Osteocyte (in vitro differentiated cells): ENCODE results near the gene SMYD3. TPM values are rescaled to one million over a fixed set of nuclear protein-coding genes. Genes with fewer than 3 reads are reported as not detected.

Experiments
- DNase-seq: peaks from one replicate; pipeline ENCODE4 v3.0.0; 2021; ENCODE audit warnings: mixed read lengths; ENCODE audit not compliant: unreplicated experiment; ENCODE audit errors: extremely low spot score
- H3K27ac Mint-ChIP-seq: one replicate; pipeline ENCODE4 v1.8.0; 2021; ENCODE audit warnings: mild to moderate bottlenecking, mixed read lengths; ENCODE audit not compliant: unreplicated experiment
- H3K27me3 Mint-ChIP-seq: one replicate; pipeline ENCODE4 v1.8.0; 2021; ENCODE audit warnings: mixed read lengths; ENCODE audit not compliant: unreplicated experiment
- H3K36me3 Mint-ChIP-seq: one replicate; pipeline ENCODE4 v1.8.0; 2021; ENCODE audit warnings: mixed read lengths; ENCODE audit not compliant: unreplicated experiment
- H3K4me1 Mint-ChIP-seq: one replicate; pipeline ENCODE4 v1.8.0; 2021; ENCODE audit warnings: mixed read lengths; ENCODE audit not compliant: unreplicated experiment
- H3K4me3 Mint-ChIP-seq: one replicate; pipeline ENCODE4 v1.8.0; 2021; ENCODE audit warnings: mild to moderate bottlenecking, moderate library complexity, mixed read lengths; ENCODE audit not compliant: unreplicated experiment
- H3K9me3 Mint-ChIP-seq: one replicate; pipeline ENCODE4 v1.8.0; 2021; ENCODE audit warnings: mixed read lengths; ENCODE audit not compliant: unreplicated experiment
- total RNA-seq: library from RNA; stranded (reverse); gene quantifications from 2 replicates; pipeline ENCODE4 v1.2.1, GENCODE V29; 2021
- TF ChIP-seq, protein P1 (sequence below): fragments of 200-600 bp; sonication (generic); IDR thresholded peaks from 2 replicates; pipeline ENCODE4 v1.5.0; 2021; ENCODE audit warnings: antibody characterized with exemption, mild to moderate bottlenecking, moderate library complexity

The SMYD3 gene
- total RNA-seq, 1 donor from 2014 or later: 22.3 TPM

DNA sequence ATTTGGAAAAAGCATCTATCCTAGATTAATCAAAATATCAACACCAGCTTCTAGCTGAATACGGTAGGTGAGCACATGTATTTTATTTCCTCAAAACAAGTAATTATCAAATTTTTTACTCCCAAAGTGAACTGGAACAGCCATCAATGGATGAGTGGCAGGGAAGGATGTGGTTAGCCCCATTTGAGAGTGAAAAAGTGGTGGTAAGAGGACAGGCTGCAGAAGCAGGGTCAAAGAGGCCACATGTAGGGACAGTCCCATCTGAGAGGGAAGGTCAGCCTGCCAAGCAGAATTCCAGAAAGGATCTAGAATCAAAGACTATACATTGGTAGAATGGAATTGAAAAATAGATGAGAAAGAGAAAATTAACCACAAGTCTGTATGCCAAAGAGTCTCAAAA is 163.8 kb downstream of the SMYD3 start:
- TF ChIP-seq, protein P1, sequence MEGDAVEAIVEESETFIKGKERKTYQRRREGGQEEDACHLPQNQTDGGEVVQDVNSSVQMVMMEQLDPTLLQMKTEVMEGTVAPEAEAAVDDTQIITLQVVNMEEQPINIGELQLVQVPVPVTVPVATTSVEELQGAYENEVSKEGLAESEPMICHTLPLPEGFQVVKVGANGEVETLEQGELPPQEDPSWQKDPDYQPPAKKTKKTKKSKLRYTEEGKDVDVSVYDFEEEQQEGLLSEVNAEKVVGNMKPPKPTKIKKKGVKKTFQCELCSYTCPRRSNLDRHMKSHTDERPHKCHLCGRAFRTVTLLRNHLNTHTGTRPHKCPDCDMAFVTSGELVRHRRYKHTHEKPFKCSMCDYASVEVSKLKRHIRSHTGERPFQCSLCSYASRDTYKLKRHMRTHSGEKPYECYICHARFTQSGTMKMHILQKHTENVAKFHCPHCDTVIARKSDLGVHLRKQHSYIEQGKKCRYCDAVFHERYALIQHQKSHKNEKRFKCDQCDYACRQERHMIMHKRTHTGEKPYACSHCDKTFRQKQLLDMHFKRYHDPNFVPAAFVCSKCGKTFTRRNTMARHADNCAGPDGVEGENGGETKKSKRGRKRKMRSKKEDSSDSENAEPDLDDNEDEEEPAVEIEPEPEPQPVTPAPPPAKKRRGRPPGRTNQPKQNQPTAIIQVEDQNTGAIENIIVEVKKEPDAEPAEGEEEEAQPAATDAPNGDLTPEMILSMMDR: no peak
- DNase-seq: no peak
- no peaks in the 10 kb centered on the region for H3K27me3 Mint-ChIP-seq
- no peak overlapping the region for H3K27ac Mint-ChIP-seq
- H3K9me3 Mint-ChIP-seq: no peaks in the 10 kb centered on the region
- no peak overlapping the region for H3K4me3 Mint-ChIP-seq
- no peaks in the 10 kb centered on the region for H3K4me1 Mint-ChIP-seq
- no peaks in the 10 kb centered on the region for H3K36me3 Mint-ChIP-seq

DNA sequence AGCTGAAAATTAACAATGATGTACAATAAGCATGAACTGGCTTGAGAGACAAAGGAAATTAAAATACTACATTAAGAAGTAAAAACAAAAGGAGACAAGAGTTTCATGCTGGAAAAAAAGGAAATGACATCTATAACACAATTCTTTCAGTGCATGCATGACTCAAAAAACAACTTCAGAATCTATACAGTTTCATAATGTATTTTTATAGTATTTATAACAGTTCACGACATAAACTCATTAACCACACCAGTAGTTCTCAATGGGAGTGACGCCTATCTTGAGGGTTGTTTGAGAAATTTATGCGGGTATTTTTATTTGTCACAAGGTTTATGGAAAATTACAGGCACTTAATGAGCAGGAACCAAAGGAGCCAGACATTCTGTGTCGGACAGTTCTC is 168.5 kb downstream of the SMYD3 start:
- Mint-ChIP-seq H3K9me3 (no peaks in the 10 kb centered on the region), H3K27me3 (no peaks in the 10 kb centered on the region), H3K36me3 (no peaks in the 10 kb centered on the region), H3K4me3 (no peak overlapping the region), H3K4me1 (no peaks in the 10 kb centered on the region), H3K27ac (no peak overlapping the region)
- no peak for DNase-seq
- TF ChIP-seq, protein P1: no peak

DNA sequence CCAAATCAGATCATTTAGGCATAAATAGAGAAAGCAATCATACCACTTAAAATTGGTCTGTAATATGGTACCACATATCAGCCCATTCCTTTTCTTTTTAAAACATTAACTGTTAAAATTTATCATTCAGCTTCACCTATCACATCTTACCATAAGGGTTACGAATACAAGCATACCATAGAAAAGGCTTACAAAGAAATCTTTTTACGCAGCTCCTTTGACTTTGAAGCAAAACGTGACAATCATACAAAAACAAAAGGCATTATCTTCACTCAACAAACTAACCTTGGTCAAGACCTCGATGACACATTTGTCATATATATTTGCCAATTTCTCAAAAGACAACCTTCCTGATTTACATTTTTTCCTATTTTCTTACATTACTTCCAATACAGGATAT is 169.0 kb downstream of the SMYD3 start:
- Mint-ChIP-seq H3K36me3 (no peaks in the 10 kb centered on the region), H3K9me3 (no peaks in the 10 kb centered on the region), H3K27me3 (no peaks in the 10 kb centered on the region)

DNA sequence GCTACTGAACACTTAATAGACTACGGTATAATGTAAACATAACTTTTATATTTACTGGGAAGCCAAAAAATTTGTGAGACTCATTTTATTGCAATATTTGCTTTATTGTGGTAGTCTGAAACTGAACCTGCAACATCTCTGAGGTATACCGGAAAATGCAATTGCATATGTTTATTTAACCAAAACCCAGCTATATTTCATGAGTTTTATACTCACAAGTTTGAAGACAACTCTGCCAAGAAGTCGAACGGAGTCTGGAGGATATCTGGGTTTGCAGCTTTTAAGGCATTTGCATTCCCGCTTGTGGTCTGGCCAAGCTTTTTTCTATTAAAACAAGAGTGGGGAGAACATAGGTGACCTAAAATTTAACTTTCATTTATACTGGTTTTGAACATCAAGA is 171.9 kb downstream of the SMYD3 start:
- Mint-ChIP-seq H3K9me3 (no peaks in the 10 kb centered on the region), H3K4me1 (no peaks in the 10 kb centered on the region), H3K27ac (no peak overlapping the region), H3K4me3 (no peak overlapping the region), H3K27me3 (no peaks in the 10 kb centered on the region), H3K36me3 (peaks cover under 1% of the 10 kb centered on the region)
- no peak for DNase-seq
- TF ChIP-seq, protein P1: no peak

More for the DNA sequence above, 169.0 kb downstream of the SMYD3 start:
- H3K4me1 Mint-ChIP-seq: no peaks in the 10 kb centered on the region
- TF ChIP-seq, protein P1: no peak
- DNase-seq: no peak
- no peak overlapping the region for H3K4me3 Mint-ChIP-seq
- no peak overlapping the region for H3K27ac Mint-ChIP-seq

DNA sequence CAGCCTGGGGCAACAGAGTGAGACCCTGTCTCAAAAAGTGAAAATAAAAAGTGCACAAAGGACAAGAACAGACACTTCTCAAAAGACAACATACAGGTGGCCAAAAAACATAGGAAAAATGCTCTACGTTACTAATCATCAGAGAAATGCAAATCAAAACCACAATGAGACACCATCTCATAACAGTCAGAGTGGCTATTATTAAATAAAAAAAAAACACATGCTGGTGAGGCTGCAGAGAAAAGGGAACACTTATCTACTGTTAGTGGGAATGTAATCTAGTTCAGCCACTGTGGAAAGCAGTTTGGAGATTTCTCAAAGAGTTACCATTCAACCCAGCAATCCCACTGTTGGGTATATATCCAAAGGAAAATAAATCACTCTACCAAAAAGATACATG is 173.2 kb downstream of the SMYD3 start:
- H3K27ac Mint-ChIP-seq: no peak overlapping the region
- H3K9me3 Mint-ChIP-seq: peaks cover 5% of the 10 kb centered on the region
- no peaks in the 10 kb centered on the region for H3K4me1 Mint-ChIP-seq
- peaks cover 8% of the 10 kb centered on the region for H3K36me3 Mint-ChIP-seq
- TF ChIP-seq, protein P1: no peak
- H3K4me3 Mint-ChIP-seq: no peak overlapping the region
- no peaks in the 10 kb centered on the region for H3K27me3 Mint-ChIP-seq
- DNase-seq: no peak
